ENCODE results near the gene BNIPL. TPM values are rescaled to one million over a fixed set of nuclear protein-coding genes. Genes with fewer than 3 reads are reported as not detected.
A peak's percentile ranks its signal among the peaks of the same experiment; 100 is the strongest.

BNIPL gene
- total RNA-seq, 1 donor from 2014 or later = 0.47 TPM

GRCh38 chr1:150995896-150996295 lies 40.5 kb upstream of the BNIPL start:
- Histone ChIP-seq H3K27ac (replicated peaks) (peak overlapping the region; percentile 73), H3K4me1 (peaks cover 18% of the 10 kb centered on the region), H3K27me3 (ENCODE audit: low read depth) (no peaks in the 10 kb centered on the region), H3K36me3 (peaks cover 42% of the 10 kb centered on the region), H3K4me3 (peak overlapping the region; percentile 36), H3K9me3 (replicated peaks) (no peaks in the 10 kb centered on the region)
- DNase-seq = peak; percentile 28
- intact Hi-C loops (cut with micrococcal nuclease) = no loop called here
- TF ChIP-seq, protein P1, sequence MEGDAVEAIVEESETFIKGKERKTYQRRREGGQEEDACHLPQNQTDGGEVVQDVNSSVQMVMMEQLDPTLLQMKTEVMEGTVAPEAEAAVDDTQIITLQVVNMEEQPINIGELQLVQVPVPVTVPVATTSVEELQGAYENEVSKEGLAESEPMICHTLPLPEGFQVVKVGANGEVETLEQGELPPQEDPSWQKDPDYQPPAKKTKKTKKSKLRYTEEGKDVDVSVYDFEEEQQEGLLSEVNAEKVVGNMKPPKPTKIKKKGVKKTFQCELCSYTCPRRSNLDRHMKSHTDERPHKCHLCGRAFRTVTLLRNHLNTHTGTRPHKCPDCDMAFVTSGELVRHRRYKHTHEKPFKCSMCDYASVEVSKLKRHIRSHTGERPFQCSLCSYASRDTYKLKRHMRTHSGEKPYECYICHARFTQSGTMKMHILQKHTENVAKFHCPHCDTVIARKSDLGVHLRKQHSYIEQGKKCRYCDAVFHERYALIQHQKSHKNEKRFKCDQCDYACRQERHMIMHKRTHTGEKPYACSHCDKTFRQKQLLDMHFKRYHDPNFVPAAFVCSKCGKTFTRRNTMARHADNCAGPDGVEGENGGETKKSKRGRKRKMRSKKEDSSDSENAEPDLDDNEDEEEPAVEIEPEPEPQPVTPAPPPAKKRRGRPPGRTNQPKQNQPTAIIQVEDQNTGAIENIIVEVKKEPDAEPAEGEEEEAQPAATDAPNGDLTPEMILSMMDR (IDR thresholded peaks at IDR 0.05; ENCODE audit: borderline replicate concordance) = peak; percentile 88

- peaks cover 56% of the 10 kb centered on the region for H3K36me3 ChIP-seq
- no peaks in the 10 kb centered on the region for H3K27me3 ChIP-seq (ENCODE audit: low read depth)
- H3K27ac ChIP-seq (replicated peaks) = no peak overlapping the region
- intact Hi-C loops (cut with micrococcal nuclease) = no loop called here
- TF ChIP-seq, protein P1 (IDR thresholded peaks at IDR 0.05; ENCODE audit: borderline replicate concordance) = no peak
- H3K4me3 ChIP-seq = no peak overlapping the region
- H3K9me3 ChIP-seq (replicated peaks) = no peaks in the 10 kb centered on the region
- peaks cover 29% of the 10 kb centered on the region for H3K4me1 ChIP-seq
- no peak for DNase-seq
Measured at GRCh38 chr1:150997126-150997872, 39.1 kb upstream of the BNIPL start.

DNA sequence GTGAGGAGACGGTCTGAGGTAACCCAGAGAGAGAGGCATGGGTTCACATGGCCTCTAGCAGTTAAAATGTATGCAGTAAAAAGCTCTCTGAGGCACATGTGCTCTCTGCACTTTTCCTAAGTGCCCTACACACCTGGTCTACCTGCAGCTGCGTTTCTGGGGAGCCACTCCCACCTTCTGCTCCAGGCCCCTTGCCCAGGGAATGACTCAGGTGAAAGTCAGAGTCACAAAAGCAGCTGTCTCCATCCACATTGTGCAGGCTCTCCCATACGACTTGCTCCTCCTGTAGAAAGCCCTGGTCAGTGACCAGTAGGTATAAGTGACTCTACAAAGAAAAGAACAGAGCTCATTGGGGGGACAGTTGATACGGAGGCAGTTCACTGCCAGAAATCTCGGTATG lies 38.4 kb upstream of the BNIPL start:
- Histone ChIP-seq H3K4me1 (peaks cover 36% of the 10 kb centered on the region), H3K27me3 (ENCODE audit: low read depth) (no peaks in the 10 kb centered on the region), H3K27ac (replicated peaks) (no peak overlapping the region), H3K36me3 (peaks cover 60% of the 10 kb centered on the region), H3K9me3 (replicated peaks) (no peaks in the 10 kb centered on the region), H3K4me3 (no peak overlapping the region)
- DNase-seq = no peak
- TF ChIP-seq, protein P1 (IDR thresholded peaks at IDR 0.05; ENCODE audit: borderline replicate concordance) = no peak
- intact Hi-C loops (cut with micrococcal nuclease) = no loop called here

- Histone ChIP-seq H3K27me3 (ENCODE audit: low read depth) (no peaks in the 10 kb centered on the region), H3K4me1 (peaks cover 48% of the 10 kb centered on the region), H3K4me3 (no peak overlapping the region), H3K9me3 (replicated peaks) (no peaks in the 10 kb centered on the region), H3K27ac (replicated peaks) (peak overlapping the region; percentile 1), H3K36me3 (peaks cover 60% of the 10 kb centered on the region)
- TF ChIP-seq, protein P1 (IDR thresholded peaks at IDR 0.05; ENCODE audit: borderline replicate concordance) = no peak
- intact Hi-C loops (cut with micrococcal nuclease) = no loop called here
- DNase-seq = no peak
Measured at GRCh38 chr1:150999051-150999674, 37.2 kb upstream of the BNIPL start.

- H3K4me3 ChIP-seq = no peak overlapping the region
- TF ChIP-seq, protein P1 (IDR thresholded peaks at IDR 0.05; ENCODE audit: borderline replicate concordance) = no peak
- H3K36me3 ChIP-seq = peaks cover 60% of the 10 kb centered on the region
- no peaks in the 10 kb centered on the region for H3K27me3 ChIP-seq (ENCODE audit: low read depth)
- no peak overlapping the region for H3K27ac ChIP-seq (replicated peaks)
- no peak for DNase-seq
- H3K9me3 ChIP-seq (replicated peaks) = no peaks in the 10 kb centered on the region
- H3K4me1 ChIP-seq = peaks cover 53% of the 10 kb centered on the region
- intact Hi-C loops (cut with micrococcal nuclease) = loop anchor here (10.0 kb wide), 1 partner anchor 65 kb away; the partner anchor contains the start of gene MLLT11
Measured at GRCh38 chr1:150999926-151000325, 36.5 kb upstream of the BNIPL start.
